Tibial nerve (tissue), 4 donors: Measurements from ENCODE around the gene SPATA13.

Experiments used
- CTCF ChIP-seq, 5 experiments: fragments of 200-600 bp in 3 of 5; fragments of 450-650 bp in 2 of 5; sonication (generic) in 3 of 5; IDR thresholded peaks; one replicate each; pipeline ENCODE4 v1.5.1; 2016 to 2019; ENCODE audit warnings: antibody characterized with exemption in 5 of 5, mild to moderate bottlenecking in 3 of 5, moderate library complexity in 2 of 5
- EP300 ChIP-seq, 2 donors: sonication (generic); formaldehyde crosslinking; IDR thresholded peaks; one replicate each; pipeline ENCODE4 v1.6.1; 2017; ENCODE audit warnings: antibody characterized with exemption in 2 of 2, mild to moderate bottlenecking in 1 of 2

DNA sequence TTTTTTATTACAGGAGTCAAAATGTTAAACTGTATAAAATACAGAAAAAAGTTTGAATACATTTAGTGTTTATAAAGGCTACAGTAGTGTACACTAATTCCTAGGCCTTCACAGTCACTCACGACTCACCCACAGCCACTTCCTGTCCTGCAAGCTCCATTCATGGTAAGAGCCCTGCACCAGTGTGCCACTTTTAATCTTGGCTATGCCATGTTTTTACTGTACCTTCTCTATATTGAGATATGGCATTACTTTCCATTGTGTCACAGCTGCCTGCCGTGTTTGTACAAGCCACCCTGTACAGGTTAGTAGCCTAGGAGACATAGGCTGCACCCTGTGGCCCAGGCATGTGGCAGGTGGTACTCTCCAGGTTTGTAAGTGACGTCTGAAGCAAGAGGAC lies 180.9 kb downstream of the SPATA13 start:
- TF ChIP-seq CTCF (IDR thresholded peaks at IDR 0.05) (no peak), EP300 (IDR thresholded peaks at IDR 0.05) (no peak)
